Hepatocyte (in vitro differentiated cells): ENCODE data around the gene HBB.

ENCODE experiments used
- EZH2 ChIP-seq: fragments of 200-600 bp; sonication (generic); IDR thresholded peaks from 2 replicates; pipeline ENCODE4 v1.6.1; 2016; ENCODE audit warnings: antibody characterized with exemption, mild to moderate bottlenecking, borderline replicate concordance
- EZH2phosphoT487 ChIP-seq: fragments of 200-600 bp; sonication (generic); IDR thresholded peaks from one replicate; pipeline ENCODE4 v1.6.1; 2018; ENCODE audit warnings: antibody characterized with exemption, mild to moderate bottlenecking, low read depth, moderate library complexity; ENCODE audit not compliant: unreplicated experiment, severe bottlenecking
- TF ChIP-seq, protein P1 (sequence below): fragments of 200-600 bp; sonication (generic); IDR thresholded peaks from 2 replicates; pipeline ENCODE4 v1.5.1; 2016; ENCODE audit warnings: antibody characterized with exemption, mild to moderate bottlenecking; ENCODE audit not compliant: poor library complexity

DNA sequence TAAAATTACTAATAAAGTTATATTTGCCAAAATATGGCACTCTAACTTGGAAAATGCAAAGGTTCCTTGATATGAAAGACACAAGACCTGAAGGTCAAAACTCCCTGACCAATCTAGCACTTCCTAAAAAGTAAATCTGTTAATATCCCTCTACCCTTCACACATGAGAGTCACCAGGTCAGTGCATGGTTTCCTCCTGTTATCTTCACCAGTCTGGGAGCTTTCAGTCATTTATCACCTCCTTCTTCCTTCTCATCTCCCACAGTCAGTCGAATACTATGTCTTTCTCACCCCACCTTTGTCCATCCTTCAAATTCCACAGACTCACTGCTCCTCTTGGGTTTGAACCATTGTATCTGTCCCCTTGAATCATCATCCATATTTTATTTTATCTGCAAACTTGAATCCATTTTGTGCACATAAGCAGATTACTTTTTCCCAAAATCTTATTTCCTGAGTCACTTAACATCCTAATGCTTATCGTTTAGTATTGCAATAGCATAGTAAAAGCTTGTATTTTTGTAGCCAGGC lies 40.2 kb upstream of the HBB start:
- TF ChIP-seq, protein P1, sequence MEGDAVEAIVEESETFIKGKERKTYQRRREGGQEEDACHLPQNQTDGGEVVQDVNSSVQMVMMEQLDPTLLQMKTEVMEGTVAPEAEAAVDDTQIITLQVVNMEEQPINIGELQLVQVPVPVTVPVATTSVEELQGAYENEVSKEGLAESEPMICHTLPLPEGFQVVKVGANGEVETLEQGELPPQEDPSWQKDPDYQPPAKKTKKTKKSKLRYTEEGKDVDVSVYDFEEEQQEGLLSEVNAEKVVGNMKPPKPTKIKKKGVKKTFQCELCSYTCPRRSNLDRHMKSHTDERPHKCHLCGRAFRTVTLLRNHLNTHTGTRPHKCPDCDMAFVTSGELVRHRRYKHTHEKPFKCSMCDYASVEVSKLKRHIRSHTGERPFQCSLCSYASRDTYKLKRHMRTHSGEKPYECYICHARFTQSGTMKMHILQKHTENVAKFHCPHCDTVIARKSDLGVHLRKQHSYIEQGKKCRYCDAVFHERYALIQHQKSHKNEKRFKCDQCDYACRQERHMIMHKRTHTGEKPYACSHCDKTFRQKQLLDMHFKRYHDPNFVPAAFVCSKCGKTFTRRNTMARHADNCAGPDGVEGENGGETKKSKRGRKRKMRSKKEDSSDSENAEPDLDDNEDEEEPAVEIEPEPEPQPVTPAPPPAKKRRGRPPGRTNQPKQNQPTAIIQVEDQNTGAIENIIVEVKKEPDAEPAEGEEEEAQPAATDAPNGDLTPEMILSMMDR, result no peak
- TF ChIP-seq EZH2phosphoT487, result no peak
- TF ChIP-seq EZH2, result no peak
